H9 (cell line): ENCODE measurements around the gene KLHL4. TPM values are rescaled to one million over a fixed set of nuclear protein-coding genes. Genes with fewer than 3 reads are reported as not detected.

Experiments
- DNase-seq: peaks from one replicate; pipeline ENCODE4 v3.0.0-alpha.2; 2017
- H2AFZ ChIP-seq: one replicate; pipeline ENCODE4 v1.6.1; 2013; ENCODE audit warnings: mild to moderate bottlenecking, low read length, control low read depth, moderate library complexity
- H2AK5ac ChIP-seq: 2 replicates; pipeline ENCODE4 v1.6.1; 2013; ENCODE audit warnings: low read length, control low read depth, mixed read lengths; ENCODE audit not compliant: insufficient read length
- H2BK120ac ChIP-seq: one replicate; pipeline ENCODE4 v1.6.1; 2013; ENCODE audit warnings: low read depth, mild to moderate bottlenecking, low read length, control low read depth, inconsistent platforms; ENCODE audit not compliant: poor library complexity, severe bottlenecking
- H2BK12ac ChIP-seq: 2 replicates; pipeline ENCODE4 v1.6.1; 2013; ENCODE audit warnings: low read length, control low read depth, mixed read lengths, low read depth; ENCODE audit not compliant: insufficient read length
- H2BK15ac ChIP-seq: 2 replicates; pipeline ENCODE4 v1.6.1; 2013; ENCODE audit warnings: low read depth, low read length, control low read depth
- H2BK20ac ChIP-seq: one replicate; pipeline ENCODE4 v1.6.1; 2013; ENCODE audit warnings: low read depth, mild to moderate bottlenecking, low read length, control low read depth, inconsistent platforms; ENCODE audit not compliant: poor library complexity, severe bottlenecking
- H2BK5ac ChIP-seq: 2 replicates; pipeline ENCODE4 v1.6.1; 2013; ENCODE audit warnings: low read length, control low read depth, mixed read lengths; ENCODE audit not compliant: insufficient read length
- H3K14ac ChIP-seq: 2 replicates; pipeline ENCODE4 v1.6.1; 2013; ENCODE audit warnings: low read length, control low read depth; ENCODE audit not compliant: insufficient read depth
- H3K18ac ChIP-seq: 2 replicates; pipeline ENCODE4 v1.6.1; 2013; ENCODE audit warnings: low read depth, mild to moderate bottlenecking, mixed read lengths, low read length, control low read depth; ENCODE audit not compliant: insufficient read length
- H3K23ac ChIP-seq: 2 replicates; pipeline ENCODE4 v1.6.1; 2013; ENCODE audit warnings: low read length, control low read depth, mixed read lengths, low read depth; ENCODE audit not compliant: insufficient read length
- H3K23me2 ChIP-seq: 2 replicates; pipeline ENCODE4 v1.6.1; 2013; ENCODE audit warnings: low read depth, mild to moderate bottlenecking, mixed read lengths, low read length, control low read depth; ENCODE audit not compliant: insufficient read length, poor library complexity, severe bottlenecking
- H3K27ac ChIP-seq: 2 replicates; pipeline ENCODE4 v1.5.1; 2013; ENCODE audit warnings: low read length, control low read depth, mixed read lengths, low read depth; ENCODE audit not compliant: insufficient read length
- H3K27me3 ChIP-seq: 2 replicates; pipeline ENCODE4 v1.6.1; 2013; ENCODE audit warnings: low read length, control low read depth, inconsistent platforms; ENCODE audit not compliant: insufficient read depth
- H3K4ac ChIP-seq: 2 replicates; pipeline ENCODE4 v1.6.1; 2013; ENCODE audit warnings: low read depth, mild to moderate bottlenecking, control low read depth, inconsistent platforms, low read length, moderate library complexity
- H3K4me1 ChIP-seq: 2 replicates; pipeline ENCODE4 v1.6.1; 2013; ENCODE audit warnings: low read length, control low read depth, inconsistent platforms; ENCODE audit not compliant: insufficient read depth
- H3K4me2 ChIP-seq: 2 replicates; pipeline ENCODE4 v1.6.1; 2013; ENCODE audit warnings: low read length, control low read depth, mixed read lengths; ENCODE audit not compliant: insufficient read length, insufficient read depth
- H3K56ac ChIP-seq: 2 replicates; pipeline ENCODE4 v1.6.1; 2013; ENCODE audit warnings: low read depth, mild to moderate bottlenecking, mixed read lengths, low read length, control low read depth; ENCODE audit not compliant: insufficient read length
- H3K79me1 ChIP-seq: 2 replicates; pipeline ENCODE4 v1.6.1; 2013; ENCODE audit warnings: low read depth, mild to moderate bottlenecking, moderate library complexity, low read length, control low read depth, inconsistent platforms; ENCODE audit not compliant: insufficient read depth, poor library complexity, severe bottlenecking
- H3K79me2 ChIP-seq: 2 replicates; pipeline ENCODE4 v1.6.1; 2013; ENCODE audit warnings: low read length, control low read depth, inconsistent platforms; ENCODE audit not compliant: insufficient read depth
- H3K9ac ChIP-seq: 2 replicates; pipeline ENCODE4 v1.6.1; 2013; ENCODE audit warnings: low read length, control low read depth, mixed read lengths; ENCODE audit not compliant: insufficient read length; ENCODE audit errors: extremely low read depth
- H3K9me3 ChIP-seq: one replicate; pipeline ENCODE4 v1.6.1; 2013; ENCODE audit warnings: low read depth, low read length, inconsistent platforms; ENCODE audit not compliant: control insufficient read depth
- H3T11ph ChIP-seq: one replicate; pipeline ENCODE4 v1.6.1; 2013; ENCODE audit warnings: mild to moderate bottlenecking, low read length, control low read depth, inconsistent platforms
- H4K20me1 ChIP-seq: one replicate; pipeline ENCODE4 v1.6.1; 2013; ENCODE audit not compliant: control insufficient read depth, insufficient read length, insufficient read depth
- H4K5ac ChIP-seq: 2 replicates; pipeline ENCODE4 v1.6.1; 2013; ENCODE audit warnings: low read depth, mild to moderate bottlenecking, mixed read lengths, low read length, control low read depth; ENCODE audit not compliant: insufficient read length
- H4K8ac ChIP-seq: replicated peaks from 2 replicates; pipeline ENCODE4 v1.6.1; 2013; ENCODE audit warnings: low read length, control low read depth, mixed read lengths, low read depth; ENCODE audit not compliant: insufficient read length
- H4K91ac ChIP-seq: 2 replicates; pipeline ENCODE4 v1.6.1; 2013; ENCODE audit warnings: low read depth, mild to moderate bottlenecking, moderate library complexity, mixed read lengths, low read length, control low read depth; ENCODE audit not compliant: insufficient read length
- H3K27ac Mint-ChIP-seq, 3 experiments: 2 replicates in 2 of 3; 3 replicates in 1 of 3; pipeline ENCODE4 v1.8.0; 2020 to 2021; ENCODE audit warnings: mixed read lengths in 3 of 3, mild to moderate bottlenecking in 1 of 3, moderate library complexity in 1 of 3
- H3K27me3 Mint-ChIP-seq: 2 replicates; pipeline ENCODE4 v1.8.0; 2021; ENCODE audit warnings: low read depth, mild to moderate bottlenecking, moderate library complexity, mixed read lengths
- H3K36me3 Mint-ChIP-seq, 3 experiments: 2 replicates in 2 of 3; 3 replicates in 1 of 3; pipeline ENCODE4 v1.8.0; 2020 to 2021; ENCODE audit warnings: low read depth in 3 of 3, mixed read lengths in 3 of 3; ENCODE audit not compliant: insufficient read depth in 1 of 3
- H3K4me1 Mint-ChIP-seq, 2 experiments: 2 replicates each; pipeline ENCODE4 v1.8.0; 2020; ENCODE audit warnings: mixed read lengths in 2 of 2
- H3K4me3 Mint-ChIP-seq, 2 experiments: 2 replicates in 1 of 2; 3 replicates in 1 of 2; pipeline ENCODE4 v1.8.0; 2020 to 2021; ENCODE audit warnings: mild to moderate bottlenecking in 2 of 2, mixed read lengths in 2 of 2, moderate library complexity in 1 of 2
- H3K9me3 Mint-ChIP-seq, 2 experiments: 2 replicates in 1 of 2; 3 replicates in 1 of 2; pipeline ENCODE4 v1.8.0; 2020; ENCODE audit warnings: mild to moderate bottlenecking in 2 of 2, mixed read lengths in 2 of 2, moderate library complexity in 1 of 2
- CTCF ChIP-seq: fragments of 200-600 bp; sonication (generic); conservative IDR thresholded peaks from 3 replicates; pipeline ENCODE4 v1.8.0; 2021; ENCODE audit warnings: antibody characterized with exemption, mild to moderate bottlenecking
- WGBS: extraction: QIAGEN DNeasy Blood & Tissue Kit; methylation state at CpG from one replicate; pipeline ENCODE4 v1.1.7; 2013; ENCODE audit warnings: missing lambda C conversion rate, low lambda C conversion rate, mixed read lengths; ENCODE audit not compliant: insufficient read length; ENCODE audit errors: extremely low coverage; 5-methylcytosine and 5-hydroxymethylcytosine counted together
- total RNA-seq: library from RNA; stranded (reverse); gene quantifications from 2 replicates; pipeline ENCODE4 v1.2.1, GENCODE V29; 2021

Gene KLHL4
- total RNA-seq, 1 experiment from 2014 or later, result 22.3 TPM

- H3K14ac ChIP-seq, result no peak overlapping the region
- H2BK120ac ChIP-seq, result no peak overlapping the region
- H3K4ac ChIP-seq, result no peak overlapping the region
- H3T11ph ChIP-seq, result no peak overlapping the region
- no peak overlapping the region for H3K9ac ChIP-seq
- no peaks in the 10 kb centered on the region for H3K79me1 ChIP-seq
- no peaks in the 10 kb centered on the region for H3K9me3 ChIP-seq
- H3K56ac ChIP-seq, result no peak overlapping the region
- no peak overlapping the region for H3K23ac ChIP-seq
- H3K23me2 ChIP-seq, result no peaks in the 10 kb centered on the region
- H3K27ac Mint-ChIP-seq, result peak overlapping the region in 1 of 3 experiments; percentile 84; a peak in 1 of 7 replicates
- no peak overlapping the region for H3K4me3 Mint-ChIP-seq
- H2BK12ac ChIP-seq, result no peak overlapping the region
- no peaks in the 10 kb centered on the region for H3K27me3 Mint-ChIP-seq
- H3K4me1 Mint-ChIP-seq, result peaks cover 4 to 14% of the 10 kb centered on the region in 2 experiments; a peak in 3 of 4 replicates
- H3K4me2 ChIP-seq, result no peak overlapping the region
- TF ChIP-seq CTCF, result no peak
- H3K9me3 Mint-ChIP-seq, result no peaks in the 10 kb centered on the region; a peak in 3 of 5 replicates
- no peak for DNase-seq
- H3K4me1 ChIP-seq, result no peaks in the 10 kb centered on the region
- H4K20me1 ChIP-seq, result no peaks in the 10 kb centered on the region
- no peak overlapping the region for H2BK20ac ChIP-seq
- H3K36me3 Mint-ChIP-seq, result peaks cover 6 to 21% (median 16%) of the 10 kb centered on the region in 3 experiments
- H2BK5ac ChIP-seq, result no peak overlapping the region
- no peaks in the 10 kb centered on the region for H3K27me3 ChIP-seq
- H2AK5ac ChIP-seq, result no peak overlapping the region
- WGBS, result no CpG with 5 or more reads among the region's 2 CpGs
- no peak overlapping the region for H4K91ac ChIP-seq
- no peak overlapping the region for H4K5ac ChIP-seq
- no peak overlapping the region for H2BK15ac ChIP-seq
- no peaks in the 10 kb centered on the region for H3K79me2 ChIP-seq
- H3K27ac ChIP-seq, result no peak overlapping the region
- H3K18ac ChIP-seq, result no peak overlapping the region
- H2AFZ ChIP-seq, result no peak overlapping the region
- H4K8ac ChIP-seq, result no peak overlapping the region
Observed at GRCh38 chrX:87580862-87581261, 63.3 kb downstream of the KLHL4 start.
